Thyroid gland (tissue), 4 donors: ENCODE results near the gene TOP2A. TPM values are rescaled to one million over a fixed set of nuclear protein-coding genes. Genes with fewer than 3 reads are reported as not detected.

ENCODE experiments used
- DNase-seq, 2 donors: peaks; one replicate each; pipeline ENCODE4 v3.0.0-alpha.2; 2019
- H3K27ac ChIP-seq, 3 donors: fragments of 200-600 bp; sonication (generic); 1 replicate in 2 of 3; 2 replicates in 1 of 3; pipeline ENCODE4 v1.5.1; 2016 to 2019; ENCODE audit warnings: mild to moderate bottlenecking in 1 of 3, moderate library complexity in 1 of 3
- H3K27me3 ChIP-seq: fragments of 200-600 bp; sonication (generic); one replicate; pipeline ENCODE4 v1.5.1; 2019
- H3K36me3 ChIP-seq, 2 donors: fragments of 200-600 bp; sonication (generic); one replicate each; pipeline ENCODE4 v1.5.1; 2016 to 2019
- H3K4me1 ChIP-seq, 2 donors: fragments of 200-600 bp; sonication (generic); one replicate each; pipeline ENCODE4 v1.5.1; 2017 to 2019
- H3K4me3 ChIP-seq, 3 donors: fragments of 200-600 bp; sonication (generic); replicated peaks in 1 of 3; 1 replicate in 2 of 3; 2 replicates in 1 of 3; pipeline ENCODE4 v1.5.1; 2016; ENCODE audit warnings: mild to moderate bottlenecking in 1 of 3
- H3K9me3 ChIP-seq: fragments of 200-600 bp; sonication (generic); one replicate; pipeline ENCODE4 v1.5.1; 2017
- POLR2A ChIP-seq, 2 donors: fragments of 450-650 bp; IDR thresholded peaks; one replicate each; pipeline ENCODE4 v1.6.1; 2017; ENCODE audit warnings: antibody characterized with exemption in 2 of 2, mild to moderate bottlenecking in 2 of 2, moderate library complexity in 1 of 2
- WGBS, 2 donors: methylation state at CpG; one replicate each; pipeline ENCODE4 v1.1.5; 2017; 5-methylcytosine and 5-hydroxymethylcytosine counted together
- intact Hi-C: fragments of 100-400 bp; cut with DNase I; formaldehyde crosslinking; loops from one replicate; pipeline ENCODE4 v1.15.1; 2023
- total RNA-seq, 4 donors: library from RNA; depleted of rRNA; stranded (reverse); fragments of >200 nt; gene quantifications; one replicate each; pipeline ENCODE4 v1.2.3, GENCODE V29; 2016
- TF ChIP-seq, protein P1 (sequence below), 6 experiments: fragments of 200-600 bp in 3 of 6; fragments of 450-650 bp in 3 of 6; sonication (generic) in 3 of 6; IDR thresholded peaks; one replicate each; pipeline ENCODE4 v1.5.1; 2016 to 2019; ENCODE audit warnings: antibody characterized with exemption in 6 of 6, mild to moderate bottlenecking in 2 of 6, inconsistent platforms in 1 of 6, moderate library complexity in 1 of 6

TOP2A gene
- total RNA-seq, 4 donors from 2014 or later = 0.20 to 5.2 (median 2.2) TPM

DNA sequence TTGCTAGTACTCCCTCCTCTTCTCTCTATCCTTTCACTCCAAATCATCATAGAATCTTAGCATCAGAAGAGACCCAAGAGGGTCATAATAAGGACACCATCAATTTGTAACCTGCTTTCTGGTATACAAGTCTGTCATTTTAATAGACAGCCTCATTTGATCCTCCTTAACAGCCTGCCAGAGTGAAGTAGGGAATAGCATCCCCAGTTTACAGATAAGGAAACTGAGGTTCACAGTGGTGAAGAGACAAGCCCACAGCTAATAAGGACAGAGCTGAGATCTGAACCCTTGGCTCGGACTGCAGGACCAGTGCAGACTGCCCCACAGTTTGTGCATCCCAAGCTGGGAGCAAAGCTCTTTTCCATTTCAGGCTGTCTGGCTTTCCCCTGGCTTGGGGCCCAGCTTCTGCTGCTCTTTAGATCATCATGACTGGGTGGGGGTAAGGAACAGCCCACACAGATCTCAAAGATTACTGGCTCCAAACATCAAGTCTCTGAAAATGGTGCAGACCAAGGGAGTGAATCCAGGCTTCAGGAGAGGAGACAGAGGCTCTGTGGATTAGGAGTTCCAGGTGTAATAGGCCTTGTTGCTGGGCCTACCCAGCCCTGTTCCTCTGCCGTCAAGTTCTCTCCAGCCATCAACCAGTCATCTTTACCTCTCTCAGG, 15.3 kb upstream of the TOP2A start:
- peaks cover 0 to 12% of the 10 kb centered on the region in 2 donors for H3K4me1 ChIP-seq
- H3K4me3 ChIP-seq = no peak overlapping the region
- H3K9me3 ChIP-seq = no peaks in the 10 kb centered on the region
- DNase-seq = peak; percentile 20 to 27
- H3K27me3 ChIP-seq = no peaks in the 10 kb centered on the region
- intact Hi-C loops = no loop called here
- H3K36me3 ChIP-seq = no peaks in the 10 kb centered on the region
- no peak overlapping the region for H3K27ac ChIP-seq
- 46 to 92% methylated on average over 2 of the region's 2 CpGs for WGBS, 2 donors
- no peak for TF ChIP-seq POLR2A (IDR thresholded peaks at IDR 0.05)
- TF ChIP-seq, protein P1, sequence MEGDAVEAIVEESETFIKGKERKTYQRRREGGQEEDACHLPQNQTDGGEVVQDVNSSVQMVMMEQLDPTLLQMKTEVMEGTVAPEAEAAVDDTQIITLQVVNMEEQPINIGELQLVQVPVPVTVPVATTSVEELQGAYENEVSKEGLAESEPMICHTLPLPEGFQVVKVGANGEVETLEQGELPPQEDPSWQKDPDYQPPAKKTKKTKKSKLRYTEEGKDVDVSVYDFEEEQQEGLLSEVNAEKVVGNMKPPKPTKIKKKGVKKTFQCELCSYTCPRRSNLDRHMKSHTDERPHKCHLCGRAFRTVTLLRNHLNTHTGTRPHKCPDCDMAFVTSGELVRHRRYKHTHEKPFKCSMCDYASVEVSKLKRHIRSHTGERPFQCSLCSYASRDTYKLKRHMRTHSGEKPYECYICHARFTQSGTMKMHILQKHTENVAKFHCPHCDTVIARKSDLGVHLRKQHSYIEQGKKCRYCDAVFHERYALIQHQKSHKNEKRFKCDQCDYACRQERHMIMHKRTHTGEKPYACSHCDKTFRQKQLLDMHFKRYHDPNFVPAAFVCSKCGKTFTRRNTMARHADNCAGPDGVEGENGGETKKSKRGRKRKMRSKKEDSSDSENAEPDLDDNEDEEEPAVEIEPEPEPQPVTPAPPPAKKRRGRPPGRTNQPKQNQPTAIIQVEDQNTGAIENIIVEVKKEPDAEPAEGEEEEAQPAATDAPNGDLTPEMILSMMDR (IDR thresholded peaks at IDR 0.05) = no peak

DNA sequence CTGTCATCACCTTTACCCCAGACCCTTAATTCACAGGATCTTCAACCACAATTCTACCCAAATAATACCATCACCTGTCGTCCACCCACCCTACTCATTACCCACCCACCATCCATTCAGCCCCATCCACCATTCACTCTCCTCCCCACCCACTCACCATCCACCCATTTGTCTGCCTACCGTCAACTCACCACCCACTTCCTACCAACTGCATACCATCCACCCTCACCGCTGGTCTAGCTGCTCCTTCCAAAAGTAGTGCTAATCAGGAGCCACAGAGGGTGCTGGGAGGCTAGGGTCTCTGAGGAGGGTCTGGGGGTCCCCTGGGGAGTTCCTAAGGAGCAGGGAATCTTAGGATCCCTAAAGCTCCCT, 13.5 kb upstream of the TOP2A start:
- intact Hi-C loops = no loop called here
- 95 to 96% methylated on average over 3 of the region's 3 CpGs for WGBS, 2 donors

DNA sequence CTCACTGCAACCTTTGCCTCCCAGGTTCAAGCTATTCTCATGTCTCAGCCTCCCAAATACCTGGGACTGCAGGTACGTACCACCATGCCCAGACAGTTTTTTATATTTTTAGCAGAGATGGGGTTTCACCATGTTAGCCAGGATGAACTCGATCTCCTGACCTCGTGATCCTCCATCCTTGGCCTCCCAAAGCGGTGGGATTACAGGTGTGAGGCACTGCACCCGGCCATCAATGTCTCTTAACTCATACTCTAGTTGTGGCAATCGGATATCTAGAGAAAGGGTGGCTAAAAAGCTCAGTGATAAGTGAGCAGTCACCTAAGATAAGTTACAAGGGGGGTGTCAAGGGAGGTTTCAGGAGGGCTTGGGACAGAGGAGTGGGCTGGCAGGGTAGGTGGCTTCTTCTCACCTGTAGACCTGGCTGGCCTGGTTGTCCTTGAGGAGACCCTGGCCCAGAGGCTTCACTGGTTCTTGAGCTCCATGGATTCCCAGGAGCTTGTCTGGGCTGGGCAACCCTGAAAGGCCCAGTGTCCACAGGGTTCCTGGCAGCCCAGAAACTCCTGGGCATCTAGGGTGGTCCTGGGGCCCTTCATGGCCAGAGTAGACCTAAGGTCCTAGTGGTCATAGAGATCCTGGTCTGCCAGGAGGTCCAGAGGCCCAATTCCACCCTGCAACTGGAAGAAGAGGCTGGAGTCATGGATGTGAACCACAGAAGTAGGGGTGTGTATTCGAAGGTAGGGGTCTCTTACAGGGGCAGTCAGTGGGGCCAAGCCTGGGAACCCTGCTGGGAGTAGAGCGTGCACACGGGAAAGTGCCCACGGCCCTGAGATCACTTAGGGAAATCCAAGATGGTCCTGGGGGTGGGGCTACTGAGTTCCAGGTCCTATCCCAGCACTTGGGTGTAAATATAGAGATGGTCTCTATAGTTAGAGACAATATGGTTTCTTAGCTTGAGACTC, 12.9 kb upstream of the TOP2A start:
- intact Hi-C loops = no loop called here
- DNase-seq = no peak
- H3K27me3 ChIP-seq = no peaks in the 10 kb centered on the region
- no peak overlapping the region for H3K27ac ChIP-seq
- H3K36me3 ChIP-seq = no peaks in the 10 kb centered on the region
- peaks cover 0 to 12% of the 10 kb centered on the region in 2 donors for H3K4me1 ChIP-seq
- H3K9me3 ChIP-seq = no peaks in the 10 kb centered on the region
- H3K4me3 ChIP-seq = no peak overlapping the region
- TF ChIP-seq, protein P1 (IDR thresholded peaks at IDR 0.05) = no peak
- TF ChIP-seq POLR2A (IDR thresholded peaks at IDR 0.05) = no peak
- WGBS, 2 donors = 87 to 94% methylated on average over 9 to 10 of the region's 10 CpGs

More for the DNA sequence above, 13.5 kb upstream of the TOP2A start:
- H3K27ac ChIP-seq = no peak overlapping the region
- H3K27me3 ChIP-seq = no peaks in the 10 kb centered on the region
- peaks cover 0 to 12% of the 10 kb centered on the region in 2 donors for H3K4me1 ChIP-seq
- no peak for TF ChIP-seq POLR2A (IDR thresholded peaks at IDR 0.05)
- TF ChIP-seq, protein P1 (IDR thresholded peaks at IDR 0.05) = no peak
- no peak overlapping the region for H3K4me3 ChIP-seq
- no peak for DNase-seq
- no peaks in the 10 kb centered on the region for H3K9me3 ChIP-seq
- no peaks in the 10 kb centered on the region for H3K36me3 ChIP-seq

DNA sequence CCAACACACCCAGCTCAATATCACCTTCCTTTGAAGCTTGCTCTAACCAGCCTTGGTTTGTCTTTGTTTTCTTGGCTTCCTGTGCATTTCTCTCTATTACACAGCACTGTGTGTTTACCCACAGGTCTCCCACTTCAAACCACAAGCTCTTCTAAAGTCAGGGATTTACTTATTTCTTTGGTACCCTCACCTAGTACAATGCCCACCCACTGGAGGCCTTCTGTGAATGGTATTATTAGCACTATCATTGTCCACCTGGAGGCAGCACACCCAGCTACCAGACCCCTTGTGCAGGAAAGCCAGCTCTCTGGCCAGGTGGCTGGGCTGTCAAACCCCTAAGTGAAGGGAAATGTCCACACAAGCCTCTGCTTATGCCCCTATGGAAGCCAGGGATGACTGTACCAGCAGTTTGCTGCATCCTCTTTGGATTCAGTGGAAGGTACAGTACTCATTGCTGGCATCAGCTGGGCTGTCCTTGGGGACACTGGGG, 9.4 kb upstream of the TOP2A start:
- no peak for DNase-seq
- Histone ChIP-seq H3K9me3 (no peaks in the 10 kb centered on the region), H3K27me3 (no peaks in the 10 kb centered on the region), H3K4me3 (no peak overlapping the region), H3K27ac (no peak overlapping the region), H3K36me3 (no peaks in the 10 kb centered on the region), H3K4me1 (peaks cover 0 to 9% of the 10 kb centered on the region in 2 donors)
- TF ChIP-seq POLR2A (IDR thresholded peaks at IDR 0.05) = no peak
- TF ChIP-seq, protein P1 (IDR thresholded peaks at IDR 0.05) = no peak
- intact Hi-C loops = no loop called here

DNA sequence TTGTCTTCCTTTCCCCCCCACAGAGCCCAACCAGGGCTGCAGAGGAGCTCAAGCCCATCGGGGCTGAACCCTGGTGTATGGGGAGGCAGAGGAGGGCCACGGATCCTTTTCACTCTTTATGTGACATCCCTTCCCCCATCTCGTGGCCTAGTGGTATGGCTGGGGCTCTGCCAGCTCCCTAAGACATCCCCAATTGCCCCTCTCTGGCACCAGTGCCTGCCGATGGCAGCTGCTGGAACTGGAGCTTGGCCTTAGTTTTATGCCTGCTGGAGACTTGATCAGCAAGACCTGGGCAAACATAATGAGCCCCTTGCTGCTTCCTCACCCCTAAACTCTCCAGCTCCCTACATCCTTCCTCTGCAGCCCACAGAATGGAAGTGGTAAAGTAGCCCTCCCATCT, 8.0 kb upstream of the TOP2A start:
- no peak overlapping the region for H3K4me3 ChIP-seq
- intact Hi-C loops = no loop called here
- H3K4me1 ChIP-seq = peaks cover 0 to 9% of the 10 kb centered on the region in 2 donors
- H3K27ac ChIP-seq = no peak overlapping the region
- no peak for DNase-seq
- no peaks in the 10 kb centered on the region for H3K9me3 ChIP-seq
- TF ChIP-seq, protein P1 (IDR thresholded peaks at IDR 0.05) = no peak
- TF ChIP-seq POLR2A (IDR thresholded peaks at IDR 0.05) = no peak
- WGBS, 2 donors = 71 to 75% methylated on average over 4 of the region's 4 CpGs
- no peaks in the 10 kb centered on the region for H3K36me3 ChIP-seq
- no peaks in the 10 kb centered on the region for H3K27me3 ChIP-seq
